Trophoblast cell (in vitro differentiated cells and primary cell): ENCODE results near the gene KCNH1.

ENCODE experiments used
- DNase-seq, 2 donors: peaks; one replicate each; pipeline ENCODE4 v3.0.0-alpha.2; 2016
- H2AFZ ChIP-seq: 2 replicates; pipeline ENCODE4 v1.6.1; 2013; ENCODE audit warnings: low read length, moderate library complexity, mild to moderate bottlenecking; ENCODE audit not compliant: insufficient read depth, poor library complexity
- H2AK5ac ChIP-seq: 2 replicates; pipeline ENCODE4 v1.6.1; 2013; ENCODE audit warnings: mild to moderate bottlenecking, low read length
- H2BK120ac ChIP-seq: 2 replicates; pipeline ENCODE4 v1.6.1; 2013; ENCODE audit warnings: low read length, mild to moderate bottlenecking, moderate library complexity; ENCODE audit not compliant: insufficient read depth, poor library complexity
- H2BK12ac ChIP-seq: 2 replicates; pipeline ENCODE4 v1.6.1; 2013; ENCODE audit warnings: mild to moderate bottlenecking, low read length, moderate library complexity
- H2BK5ac ChIP-seq: 2 replicates; pipeline ENCODE4 v1.6.1; 2013; ENCODE audit warnings: low read length, low read depth, moderate library complexity, mild to moderate bottlenecking; ENCODE audit not compliant: poor library complexity
- H3K14ac ChIP-seq: 2 replicates; pipeline ENCODE4 v1.6.1; 2013; ENCODE audit warnings: mild to moderate bottlenecking, low read length
- H3K18ac ChIP-seq: 2 replicates; pipeline ENCODE4 v1.6.1; 2013; ENCODE audit warnings: mild to moderate bottlenecking, low read length
- H3K23ac ChIP-seq: 2 replicates; pipeline ENCODE4 v1.6.1; 2013; ENCODE audit warnings: low read length
- H3K27ac ChIP-seq: 2 replicates; pipeline ENCODE4 v1.5.1; 2013; ENCODE audit warnings: low read depth, mild to moderate bottlenecking, inconsistent platforms, low read length, moderate library complexity
- H3K27me3 ChIP-seq: 2 replicates; pipeline ENCODE4 v1.6.1; 2013; ENCODE audit warnings: inconsistent platforms, mild to moderate bottlenecking, low read length, moderate library complexity; ENCODE audit not compliant: insufficient read depth
- H3K36me3 ChIP-seq, 2 experiments: 1 replicate in 1 of 2; 2 replicates in 1 of 2; pipeline ENCODE4 v1.6.1; 2013; ENCODE audit warnings: low read length in 2 of 2, mild to moderate bottlenecking in 2 of 2, moderate library complexity in 1 of 2; ENCODE audit not compliant: insufficient read depth in 2 of 2, control insufficient read depth in 1 of 2
- H3K4ac ChIP-seq: 2 replicates; pipeline ENCODE4 v1.6.1; 2013; ENCODE audit warnings: low read depth, mild to moderate bottlenecking, low read length, moderate library complexity
- H3K4me1 ChIP-seq, 2 experiments: 1 replicate in 1 of 2; 2 replicates in 1 of 2; pipeline ENCODE4 v1.6.1; 2013; ENCODE audit warnings: low read length in 2 of 2, mild to moderate bottlenecking in 2 of 2, moderate library complexity in 1 of 2; ENCODE audit not compliant: insufficient read depth in 2 of 2, control insufficient read depth in 1 of 2
- H3K4me2 ChIP-seq: 2 replicates; pipeline ENCODE4 v1.6.1; 2013; ENCODE audit warnings: inconsistent platforms, mild to moderate bottlenecking, low read length, moderate library complexity
- H3K4me3 ChIP-seq: 2 replicates; pipeline ENCODE4 v1.5.1; 2013; ENCODE audit warnings: mild to moderate bottlenecking, low read depth, low read length, inconsistent platforms
- H3K79me1 ChIP-seq: one replicate; pipeline ENCODE4 v1.6.1; 2013; ENCODE audit warnings: low read length
- H3K79me2 ChIP-seq: 2 replicates; pipeline ENCODE4 v1.6.1; 2013; ENCODE audit warnings: low read length, mild to moderate bottlenecking; ENCODE audit not compliant: control insufficient read depth, insufficient read depth, poor library complexity
- H3K9ac ChIP-seq: 2 replicates; pipeline ENCODE4 v1.6.1; 2013; ENCODE audit warnings: mild to moderate bottlenecking, low read length
- H3K9me3 ChIP-seq: 2 replicates; pipeline ENCODE4 v1.6.1; 2013; ENCODE audit warnings: low read depth, mild to moderate bottlenecking, control low read depth, inconsistent platforms, low read length; ENCODE audit not compliant: insufficient read depth
- H4K12ac ChIP-seq: 2 replicates; pipeline ENCODE4 v1.6.1; 2013; ENCODE audit warnings: low read depth, mild to moderate bottlenecking, low read length, moderate library complexity
- H4K8ac ChIP-seq: 2 replicates; pipeline ENCODE4 v1.6.1; 2013; ENCODE audit warnings: low read depth, mild to moderate bottlenecking, low read length, moderate library complexity
- H4K91ac ChIP-seq: one replicate; pipeline ENCODE4 v1.6.1; 2013; ENCODE audit warnings: low read depth, mild to moderate bottlenecking, low read length, moderate library complexity
- WGBS: extraction: QIAGEN DNeasy Blood & Tissue Kit; methylation state at CpG from one replicate; pipeline ENCODE4 v1.1.7; 2013; ENCODE audit warnings: missing lambda C conversion rate; ENCODE audit not compliant: insufficient read length, insufficient coverage; ENCODE audit errors: extremely low coverage; 5-methylcytosine and 5-hydroxymethylcytosine counted together

The KCNH1 gene

DNA sequence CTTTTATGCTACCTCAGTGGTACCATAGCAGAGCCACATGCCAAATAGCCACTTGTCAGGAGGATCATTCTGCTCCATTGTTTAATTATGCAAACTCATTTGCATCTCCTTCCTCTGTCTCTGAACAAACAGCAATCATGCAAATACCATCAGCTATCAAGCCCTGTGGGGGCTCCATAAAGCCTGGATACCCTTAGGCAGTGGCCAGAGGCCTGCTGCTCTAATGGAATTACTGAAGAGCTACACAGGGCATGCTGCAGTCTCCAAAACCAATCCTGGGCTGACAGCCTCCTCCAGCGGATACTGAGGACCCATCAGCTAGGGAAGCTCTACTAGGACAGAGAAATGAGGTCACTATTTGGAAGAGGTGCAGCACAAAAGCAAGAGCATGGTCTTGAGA lies 376.3 kb downstream of the KCNH1 start:
- no peak overlapping the region for H2AFZ ChIP-seq
- H3K79me1 ChIP-seq: no peaks in the 10 kb centered on the region
- no peak overlapping the region for H2BK5ac ChIP-seq
- no peaks in the 10 kb centered on the region for H3K79me2 ChIP-seq
- H3K18ac ChIP-seq: no peak overlapping the region
- H3K9ac ChIP-seq: no peak overlapping the region
- H3K4me1 ChIP-seq: peaks cover 0 to 7% of the 10 kb centered on the region in 2 experiments
- no peak overlapping the region for H2BK12ac ChIP-seq
- no peak overlapping the region for H4K8ac ChIP-seq
- H3K9me3 ChIP-seq: no peaks in the 10 kb centered on the region
- no peak overlapping the region for H4K91ac ChIP-seq
- H2BK120ac ChIP-seq: no peak overlapping the region
- no peak overlapping the region for H4K12ac ChIP-seq
- H3K14ac ChIP-seq: no peak overlapping the region
- H3K4ac ChIP-seq: no peak overlapping the region
- H3K27me3 ChIP-seq: no peaks in the 10 kb centered on the region
- no peak overlapping the region for H3K23ac ChIP-seq
- H3K27ac ChIP-seq: no peak overlapping the region
- no peaks in the 10 kb centered on the region for H3K36me3 ChIP-seq
- H2AK5ac ChIP-seq: no peak overlapping the region
- H3K4me3 ChIP-seq: no peak overlapping the region
- no peak for DNase-seq
- WGBS: no CpG with 5 or more reads among the region's 1 CpG
- H3K4me2 ChIP-seq: no peak overlapping the region

DNA sequence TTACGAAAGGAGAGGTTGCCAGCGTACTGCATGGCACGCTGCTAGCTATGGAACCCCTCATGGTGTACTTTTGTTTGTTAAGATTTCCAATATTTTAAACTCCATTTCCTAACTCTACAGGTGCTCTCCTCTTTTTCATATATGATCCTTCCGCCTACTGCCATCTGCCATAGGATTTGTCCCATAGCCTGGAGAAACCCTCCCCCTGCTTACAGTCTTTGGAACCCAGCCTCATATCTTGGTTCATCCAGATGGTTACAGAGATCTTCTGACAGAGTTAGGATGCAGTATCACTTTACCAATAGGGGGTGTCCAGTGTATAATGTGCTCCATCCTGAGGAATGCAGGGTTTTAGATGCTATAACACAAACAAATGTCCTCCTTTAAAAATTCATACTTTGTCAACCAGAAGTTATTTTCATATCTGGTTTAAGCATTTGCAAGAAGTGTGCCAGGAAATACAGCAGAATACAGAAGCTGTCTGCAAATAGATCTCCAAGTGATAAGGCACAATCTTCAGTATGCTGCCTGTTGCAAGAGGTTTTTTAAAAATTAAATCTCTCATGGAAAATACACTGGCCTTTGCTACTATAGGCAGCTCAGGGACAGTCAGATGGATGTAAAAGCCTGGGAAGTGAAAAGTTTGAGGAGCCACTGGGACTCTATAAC lies 377.8 kb downstream of the KCNH1 start:
- no peak overlapping the region for H4K12ac ChIP-seq
- no peaks in the 10 kb centered on the region for H3K36me3 ChIP-seq
- no peaks in the 10 kb centered on the region for H3K9me3 ChIP-seq
- no peak overlapping the region for H3K27ac ChIP-seq
- no peak overlapping the region for H2BK5ac ChIP-seq
- no peaks in the 10 kb centered on the region for H3K79me1 ChIP-seq
- no peak overlapping the region for H3K4me2 ChIP-seq
- H3K4me1 ChIP-seq: peaks cover 5 to 12% of the 10 kb centered on the region in 2 experiments
- no peaks in the 10 kb centered on the region for H3K79me2 ChIP-seq
- H3K4me3 ChIP-seq: no peak overlapping the region
- no peak overlapping the region for H4K91ac ChIP-seq
- H2AK5ac ChIP-seq: no peak overlapping the region
- H3K14ac ChIP-seq: no peak overlapping the region
- no peak overlapping the region for H2BK120ac ChIP-seq
- no peak overlapping the region for H2AFZ ChIP-seq
- no peak overlapping the region for H3K18ac ChIP-seq
- no peak overlapping the region for H3K4ac ChIP-seq
- no peak overlapping the region for H3K9ac ChIP-seq
- no peak overlapping the region for H3K23ac ChIP-seq
- H2BK12ac ChIP-seq: no peak overlapping the region
- H3K27me3 ChIP-seq: no peaks in the 10 kb centered on the region
- H4K8ac ChIP-seq: no peak overlapping the region
- WGBS: no CpG with 5 or more reads among the region's 4 CpGs
- DNase-seq: no peak

GRCh38 chr1:210754878-210755665 lies 378.9 kb downstream of the KCNH1 start:
- no peak overlapping the region for H4K91ac ChIP-seq

GRCh38 chr1:210751911-210752310 lies 382.0 kb downstream of the KCNH1 start:
- Histone ChIP-seq H3K14ac (no peak overlapping the region), H3K36me3 (no peaks in the 10 kb centered on the region), H3K23ac (no peak overlapping the region), H2BK5ac (no peak overlapping the region), H4K91ac (no peak overlapping the region), H4K12ac (no peak overlapping the region), H3K79me2 (no peaks in the 10 kb centered on the region), H3K9me3 (peaks cover 2% of the 10 kb centered on the region), H3K27ac (no peak overlapping the region), H2BK120ac (no peak overlapping the region), H3K4me2 (no peak overlapping the region), H3K27me3 (no peaks in the 10 kb centered on the region), H3K9ac (no peak overlapping the region), H3K4ac (no peak overlapping the region), H2BK12ac (no peak overlapping the region), H3K4me1 (peaks cover 5 to 12% of the 10 kb centered on the region in 2 experiments), H3K79me1 (no peaks in the 10 kb centered on the region), H2AK5ac (no peak overlapping the region), H3K18ac (no peak overlapping the region), H3K4me3 (no peak overlapping the region), H4K8ac (no peak overlapping the region), H2AFZ (no peak overlapping the region)
- DNase-seq: peak; percentile 11 to 77
- WGBS: no CpG with 5 or more reads among the region's 2 CpGs

More at GRCh38 chr1:210754878-210755665, 378.9 kb downstream of the KCNH1 start:
- Histone ChIP-seq H3K27ac (no peak overlapping the region), H3K4ac (no peak overlapping the region), H4K12ac (no peak overlapping the region), H3K79me2 (no peaks in the 10 kb centered on the region), H3K18ac (no peak overlapping the region), H3K14ac (no peak overlapping the region), H3K27me3 (no peaks in the 10 kb centered on the region), H2BK120ac (no peak overlapping the region), H3K23ac (no peak overlapping the region), H4K8ac (no peak overlapping the region), H3K4me3 (no peak overlapping the region), H2BK5ac (no peak overlapping the region), H2AFZ (no peak overlapping the region), H3K79me1 (no peaks in the 10 kb centered on the region), H3K9ac (no peak overlapping the region), H3K4me1 (peaks cover 5 to 12% of the 10 kb centered on the region in 2 experiments), H3K9me3 (no peaks in the 10 kb centered on the region), H2BK12ac (no peak overlapping the region), H3K36me3 (no peaks in the 10 kb centered on the region), H3K4me2 (no peak overlapping the region), H2AK5ac (no peak overlapping the region)
- peak; percentile 9 to 50 for DNase-seq
- no CpG with 5 or more reads among the region's 8 CpGs for WGBS
